CD4-positive, alpha-beta T cell (primary cell): Measurements from ENCODE around the gene STAB1. TPM values are rescaled to one million over a fixed set of nuclear protein-coding genes. Genes with fewer than 3 reads are reported as not detected.

Source experiments
- ATAC-seq: fragments of 200-7000 bp; cut with Tn5 transposase; one replicate; pipeline ENCODE4 v1.10.0; 2022; ENCODE audit warnings: mild to moderate bottlenecking; ENCODE audit not compliant: poor library complexity
- CTCF ChIA-PET: fragments of 350-600 bp; sonication (Branson Sonifier 250); formaldehyde crosslinking; loops from one replicate; lab custom pipeline; 2021; ENCODE audit warnings: antibody characterized with exemption, inconsistent platforms; lab: Charles Lee
- POLR2A ChIA-PET: fragments of 350-600 bp; sonication (Branson Sonifier 250); formaldehyde crosslinking; loops from one replicate; lab custom pipeline; 2021; ENCODE audit warnings: antibody characterized with exemption, inconsistent platforms; lab: Charles Lee
- DNase-seq, 14 experiments: peaks; one replicate each; pipeline ENCODE4 v3.0.0-alpha.2; 2013 to 2020; ENCODE audit warnings: mixed read lengths in 2 of 14
- H3K27ac ChIP-seq, 2 donors: one replicate each; pipeline versions ENCODE4 v1.5.1 to v1.7.0; 2013; ENCODE audit warnings: low read length in 2 of 2, low read depth in 1 of 2, mild to moderate bottlenecking in 1 of 2
- H3K27me3 ChIP-seq, 2 experiments: 1 replicate in 1 of 2; 2 replicates in 1 of 2; pipeline versions ENCODE4 v1.6.1 to v1.7.0; 2013; ENCODE audit warnings: low read length in 2 of 2, control low read depth in 1 of 2, mild to moderate bottlenecking in 1 of 2, moderate library complexity in 1 of 2; ENCODE audit not compliant: insufficient read depth in 2 of 2, control insufficient read depth in 1 of 2
- H3K36me3 ChIP-seq: one replicate; pipeline ENCODE4 v1.6.1; 2013; ENCODE audit warnings: low read length, control low read depth; ENCODE audit not compliant: insufficient read depth
- H3K4me1 ChIP-seq: one replicate; pipeline ENCODE4 v1.6.1; 2013; ENCODE audit warnings: low read length, control low read depth; ENCODE audit not compliant: insufficient read depth
- H3K4me3 ChIP-seq: one replicate; pipeline ENCODE4 v1.5.1; 2013; ENCODE audit warnings: mild to moderate bottlenecking, low read length, moderate library complexity
- H3K9me3 ChIP-seq, 2 experiments: 1 replicate in 1 of 2; 2 replicates in 1 of 2; pipeline versions ENCODE4 v1.6.1 to v1.7.0; 2013; ENCODE audit warnings: low read length in 2 of 2, mild to moderate bottlenecking in 2 of 2, control low read depth in 1 of 2, moderate library complexity in 1 of 2; ENCODE audit not compliant: control insufficient read depth in 1 of 2, insufficient read depth in 1 of 2
- H3K27ac Mint-ChIP-seq: one replicate; pipeline ENCODE4 v1.8.0; 2020; ENCODE audit warnings: mixed read lengths
- H3K27me3 Mint-ChIP-seq: one replicate; pipeline ENCODE4 v1.8.0; 2021; ENCODE audit warnings: mixed read lengths
- H3K36me3 Mint-ChIP-seq: one replicate; pipeline ENCODE4 v1.8.0; 2021; ENCODE audit warnings: low read depth, mixed read lengths
- H3K4me1 Mint-ChIP-seq: one replicate; pipeline ENCODE4 v1.8.0; 2021; ENCODE audit warnings: low read depth, mixed read lengths
- H3K4me3 Mint-ChIP-seq: one replicate; pipeline ENCODE4 v1.8.0; 2020; ENCODE audit warnings: mild to moderate bottlenecking, mixed read lengths
- H3K9me3 Mint-ChIP-seq: one replicate; pipeline ENCODE4 v1.8.0; 2020; ENCODE audit warnings: mixed read lengths
- CTCF ChIP-seq: fragments of 200-600 bp; IDR thresholded peaks from one replicate; pipeline ENCODE4 v1.8.0; 2022; ENCODE audit warnings: antibody characterized with exemption, mild to moderate bottlenecking
- intact Hi-C, 2 experiments: fragments of 100-400 bp; cut with DNase I in 1 of 2; cut with micrococcal nuclease in 1 of 2; formaldehyde crosslinking; loops; one replicate each; pipeline versions ENCODE4 v1.15.1 to v1.9.0; 2023 to 2025; cut with DNase I, micrococcal nuclease
- total RNA-seq, 174 experiments: library from RNA in 2 of 174; stranded (reverse) in 2 of 174; gene quantifications; one replicate each; pipeline ENCODE4 v1.2.3 and lab custom pipeline; 2021 to 2026

The STAB1 gene
- total RNA-seq, 2 experiments from 2014 or later: 1.5 to 2.5 TPM

GRCh38 chr3:52544937-52545336, 49.8 kb downstream of the STAB1 start:
- ChIA-PET POLR2A (interaction anchor here (1.5 kb wide), 1 partner anchor 9 kb away, joined by 6 read pairs; the partner anchor contains the start of gene UQCC5), CTCF (no interaction called here)
- DNase-seq (no peak), ATAC-seq (no peak)
- intact Hi-C loops: no loop called here
- no peak overlapping the region for H3K4me3 ChIP-seq
- Mint-ChIP-seq H3K4me3 (no peak overlapping the region), H3K36me3 (peaks cover 61% of the 10 kb centered on the region), H3K9me3 (no peaks in the 10 kb centered on the region), H3K4me1 (peaks cover 29% of the 10 kb centered on the region), H3K27me3 (no peaks in the 10 kb centered on the region), H3K27ac (peak overlapping the region; percentile 51)
- H3K9me3 ChIP-seq: no peaks in the 10 kb centered on the region
- H3K36me3 ChIP-seq: peaks cover 48% of the 10 kb centered on the region
- H3K4me1 ChIP-seq: peaks cover under 1% of the 10 kb centered on the region
- TF ChIP-seq CTCF: no peak
- H3K27ac ChIP-seq: no peak overlapping the region
- H3K27me3 ChIP-seq: no peaks in the 10 kb centered on the region

GRCh38 chr3:52546111-52546901, 51.2 kb downstream of the STAB1 start:
- DNase-seq (no peak), ATAC-seq (no peak)
- Histone ChIP-seq H3K27ac (no peak overlapping the region), H3K4me3 (no peak overlapping the region), H3K27me3 (no peaks in the 10 kb centered on the region), H3K9me3 (no peaks in the 10 kb centered on the region), H3K36me3 (peaks cover 53% of the 10 kb centered on the region), H3K4me1 (no peaks in the 10 kb centered on the region)
- peak overlapping the region; percentile 51 for H3K27ac Mint-ChIP-seq
- peaks cover 62% of the 10 kb centered on the region for H3K36me3 Mint-ChIP-seq
- no peak overlapping the region for H3K4me3 Mint-ChIP-seq
- intact Hi-C loops: no loop called here
- ChIA-PET CTCF (interaction anchor here (1.1 kb wide), 1 partner anchor 10 kb away, joined by 3 read pairs; the partner anchor contains the start of gene UQCC5), POLR2A (interaction anchor here (1.7 kb wide), 1 partner anchor 10 kb away, joined by 4 read pairs; the partner anchor contains the start of gene UQCC5)
- TF ChIP-seq CTCF: no peak
- no peaks in the 10 kb centered on the region for H3K27me3 Mint-ChIP-seq
- H3K9me3 Mint-ChIP-seq: no peaks in the 10 kb centered on the region
- peaks cover 15% of the 10 kb centered on the region for H3K4me1 Mint-ChIP-seq

GRCh38 chr3:52547143-52547542, 52.0 kb downstream of the STAB1 start:
- Mint-ChIP-seq H3K4me3 (no peak overlapping the region), H3K9me3 (no peaks in the 10 kb centered on the region), H3K4me1 (peaks cover 8% of the 10 kb centered on the region), H3K27me3 (no peaks in the 10 kb centered on the region), H3K27ac (peak overlapping the region; percentile 10), H3K36me3 (peaks cover 70% of the 10 kb centered on the region)
- Histone ChIP-seq H3K27ac (no peak overlapping the region), H3K4me1 (no peaks in the 10 kb centered on the region), H3K9me3 (no peaks in the 10 kb centered on the region), H3K4me3 (no peak overlapping the region), H3K27me3 (no peaks in the 10 kb centered on the region), H3K36me3 (peaks cover 54% of the 10 kb centered on the region)
- TF ChIP-seq CTCF: no peak
- intact Hi-C loops: no loop called here
- DNase-seq: no peak
- CTCF ChIA-PET: interaction anchor here (1.1 kb wide), 1 partner anchor 11 kb away, joined by 3 read pairs; the partner anchor contains the start of gene UQCC5
- POLR2A ChIA-PET: interaction anchor here (0.6 to 1.7 kb wide), 3 partner anchors 11 to 1955 kb away, joined by 3 to 4 read pairs (median 3); partner anchors contain the start of gene UQCC5
- ATAC-seq: no peak
